NB4 (cell line): ENCODE results near the gene SLC1A5.
"Not testable (repeated sequence)": the region's sequence is repeated elsewhere in the genome, so short reads cannot be mapped to it uniquely, and the experiment has no call there.

Experiments used
- DNase-seq: peaks from one replicate; pipeline ENCODE4 v3.0.0; 2010; ENCODE audit warnings: low read depth
- H3K4me3 ChIP-seq: one replicate; pipeline ENCODE4 v1.5.1; 2011; ENCODE audit warnings: mild to moderate bottlenecking, low read depth, low read length, moderate library complexity
- CTCF ChIP-seq: IDR thresholded peaks from one replicate; pipeline ENCODE4 v1.5.1; 2012; ENCODE audit warnings: low read depth, low read length
- MAX ChIP-seq: IDR thresholded peaks from 2 replicates; pipeline ENCODE4 v1.6.1; 2011; ENCODE audit warnings: low read depth, low read length
- MYC ChIP-seq: IDR thresholded peaks from 2 replicates; pipeline ENCODE4 v1.6.1; 2011; ENCODE audit warnings: low read depth, low read length
- POLR2A ChIP-seq: IDR thresholded peaks from 2 replicates; pipeline ENCODE4 v1.6.1; 2011; ENCODE audit warnings: mild to moderate bottlenecking; ENCODE audit not compliant: insufficient read length; ENCODE audit errors: extremely low read depth

Gene SLC1A5

GRCh38 chr19:46776927-46777911, 11.2 kb downstream of the SLC1A5 start:
- DNase-seq, result peak; percentile 62
- TF ChIP-seq MYC (no peak), POLR2A (peak; percentile 26)

GRCh38 chr19:46775642-46776258, 12.6 kb downstream of the SLC1A5 start:
- no peak overlapping the region for H3K4me3 ChIP-seq
- no peak for TF ChIP-seq MYC
- TF ChIP-seq CTCF, result no peak
- TF ChIP-seq POLR2A, result no peak
- TF ChIP-seq MAX, result no peak
- DNase-seq, result no peak

More at GRCh38 chr19:46776927-46777911, 11.2 kb downstream of the SLC1A5 start:
- no peak overlapping the region for H3K4me3 ChIP-seq

- H3K4me3 ChIP-seq, result no peak overlapping the region
- DNase-seq, result no peak
- no peak for TF ChIP-seq POLR2A
- TF ChIP-seq MAX, result no peak
- TF ChIP-seq MYC, result no peak
- TF ChIP-seq CTCF, result no peak
Observed at GRCh38 chr19:46773018-46773399, 15.4 kb downstream of the SLC1A5 start.

GRCh38 chr19:46772170-46773017, 16.0 kb downstream of the SLC1A5 start:
- DNase-seq, result no peak
- H3K4me3 ChIP-seq, result no peak overlapping the region
- TF ChIP-seq POLR2A, result no peak
- TF ChIP-seq MYC, result no peak
- TF ChIP-seq CTCF, result no peak
- TF ChIP-seq MAX, result no peak

GRCh38 chr19:46768746-46769145, 19.6 kb downstream of the SLC1A5 start:
- H3K4me3 ChIP-seq, DNase-seq: not testable (repeated sequence)

- peak; percentile 89 for DNase-seq
- TF ChIP-seq MAX (peak; percentile 69), MYC (peak; percentile 70), POLR2A (no peak), CTCF (peak; percentile 100)
- no peak overlapping the region for H3K4me3 ChIP-seq
Observed at GRCh38 chr19:46766569-46767317, 21.7 kb downstream of the SLC1A5 start.
